Breast epithelium (tissue), 4 donors: Measurements from ENCODE around the gene SDHC. TPM values are rescaled to one million over a fixed set of nuclear protein-coding genes. Genes with fewer than 3 reads are reported as not detected.
A peak's percentile ranks its signal among the peaks of the same experiment; 100 is the strongest.
"Not testable (repeated sequence)": the region's sequence is repeated elsewhere in the genome, so short reads cannot be mapped to it uniquely, and the experiment has no call there.

ENCODE experiments used
- DNase-seq, 2 donors: peaks; one replicate each; pipeline ENCODE4 v3.0.0-alpha.2; 2019; ENCODE audit warnings: low spot score in 2 of 2
- H3K27ac ChIP-seq, 2 donors: fragments of 200-600 bp; sonication (generic) in 1 of 2; one replicate each; pipeline ENCODE4 v1.5.1; 2016 to 2019; ENCODE audit warnings: mild to moderate bottlenecking in 1 of 2
- H3K27me3 ChIP-seq, 2 donors: fragments of 200-600 bp; sonication (generic) in 1 of 2; one replicate each; pipeline versions ENCODE4 v1.5.1 to v1.6.0; 2017 to 2019; ENCODE audit warnings: control low read depth in 1 of 2, mild to moderate bottlenecking in 1 of 2
- H3K36me3 ChIP-seq: fragments of 200-600 bp; one replicate; pipeline ENCODE4 v1.5.1; 2019
- H3K4me1 ChIP-seq, 2 donors: fragments of 200-600 bp; sonication (generic); one replicate each; pipeline ENCODE4 v1.5.1; 2016 to 2019; ENCODE audit warnings: control low read depth in 1 of 2
- H3K4me3 ChIP-seq, 3 donors: fragments of 200-600 bp; sonication (generic); 1 replicate in 2 of 3; 2 replicates in 1 of 3; pipeline ENCODE4 v1.5.1; 2016 to 2019; ENCODE audit warnings: mild to moderate bottlenecking in 3 of 3, moderate library complexity in 2 of 3
- H3K9me3 ChIP-seq, 2 donors: fragments of 200-600 bp; sonication (generic) in 1 of 2; one replicate each; pipeline ENCODE4 v1.5.1; 2016 to 2019; ENCODE audit warnings: control low read depth in 1 of 2
- CTCF ChIP-seq, 3 donors: fragments of 450-650 bp; IDR thresholded peaks; one replicate each; pipeline ENCODE4 v1.5.1; 2016 to 2017; ENCODE audit warnings: antibody characterized with exemption in 3 of 3, mild to moderate bottlenecking in 3 of 3, moderate library complexity in 3 of 3
- POLR2A ChIP-seq: fragments of 450-650 bp; IDR thresholded peaks from one replicate; pipeline ENCODE4 v1.6.1; 2016; ENCODE audit warnings: antibody characterized with exemption, mild to moderate bottlenecking, moderate library complexity
- POLR2AphosphoS5 ChIP-seq, 3 donors: sonication (generic); formaldehyde crosslinking; IDR thresholded peaks; one replicate each; pipeline ENCODE4 v1.6.1; 2017; ENCODE audit warnings: antibody characterized with exemption in 3 of 3
- intact Hi-C: fragments of 100-400 bp; cut with DNase I; formaldehyde crosslinking; loops from one replicate; pipeline ENCODE4 v1.15.1; 2023; ENCODE audit warnings: low total_unique reads
- total RNA-seq, 3 donors: library from RNA; depleted of rRNA; stranded (reverse); fragments of >200 nt; gene quantifications; one replicate each; pipeline ENCODE4 v1.1.0, GENCODE V29; 2016

Gene SDHC
- total RNA-seq, 3 donors from 2014 or later: 18.0 to 42.4 (median 23.9) TPM

GRCh38 chr1:161307892-161308638 lies 6.1 kb upstream of the SDHC start:
- no peak overlapping the region for H3K27ac ChIP-seq
- intact Hi-C loops: loop anchor here (10.0 kb wide), 1 partner anchor 67 kb away; no protein-coding TSS in a partner anchor
- TF ChIP-seq POLR2A (no peak), POLR2AphosphoS5 (IDR thresholded peaks at IDR 0.05) (no peak), CTCF (IDR thresholded peaks at IDR 0.05) (no peak)
- no peaks in the 10 kb centered on the region for H3K27me3 ChIP-seq
- peaks cover 2 to 6% of the 10 kb centered on the region in 2 donors for H3K4me1 ChIP-seq
- no peaks in the 10 kb centered on the region for H3K9me3 ChIP-seq
- DNase-seq: no peak
- no peaks in the 10 kb centered on the region for H3K36me3 ChIP-seq
- H3K4me3 ChIP-seq: no peak overlapping the region

GRCh38 chr1:161309868-161310267 lies 4.3 kb upstream of the SDHC start, which contains the start of gene MPZ:
MPZ (minus strand) TSS chr1:161309968; CDS start chr1:161309905, 63 bp downstream.
- Histone ChIP-seq H3K4me1 (peaks cover 4 to 5% of the 10 kb centered on the region in 2 donors), H3K9me3 (no peaks in the 10 kb centered on the region), H3K27me3 (no peaks in the 10 kb centered on the region), H3K4me3 (no peak within 1 kb of the TSS), H3K27ac (no peak within 1 kb of the TSS), H3K36me3 (no peaks in the 10 kb centered on the region)
- intact Hi-C loops: loop anchor here (10.0 kb wide), 1 partner anchor 65 kb away; no protein-coding TSS in a partner anchor
- no peak for TF ChIP-seq POLR2A
- no peak for TF ChIP-seq CTCF (IDR thresholded peaks at IDR 0.05)
- no peak for TF ChIP-seq POLR2AphosphoS5 (IDR thresholded peaks at IDR 0.05)
- no peak for DNase-seq

GRCh38 chr1:161311595-161312181 lies 2.5 kb upstream of the SDHC start:
- no peaks in the 10 kb centered on the region for H3K27me3 ChIP-seq
- TF ChIP-seq POLR2A (no peak), CTCF (IDR thresholded peaks at IDR 0.05) (no peak), POLR2AphosphoS5 (IDR thresholded peaks at IDR 0.05) (no peak)
- no peaks in the 10 kb centered on the region for H3K9me3 ChIP-seq
- no peaks in the 10 kb centered on the region for H3K36me3 ChIP-seq
- no peak overlapping the region for H3K27ac ChIP-seq
- DNase-seq: no peak
- peaks cover 0 to 5% of the 10 kb centered on the region in 2 donors for H3K4me1 ChIP-seq
- intact Hi-C loops: no loop called here
- H3K4me3 ChIP-seq: no peak overlapping the region

- Histone ChIP-seq H3K27ac (peak overlapping the region; percentile 95 to 96), H3K27me3 (no peaks in the 10 kb centered on the region), H3K36me3 (no peaks in the 10 kb centered on the region), H3K9me3 (no peaks in the 10 kb centered on the region), H3K4me1 (peaks cover 0 to 5% of the 10 kb centered on the region in 2 donors), H3K4me3 (peak overlapping the region; percentile 84 to 89 (median 89))
- intact Hi-C loops: no loop called here
- TF ChIP-seq CTCF (IDR thresholded peaks at IDR 0.05) (no peak), POLR2A (no peak), POLR2AphosphoS5 (IDR thresholded peaks at IDR 0.05) (no peak)
- no peak for DNase-seq
Observed at GRCh38 chr1:161313554-161314200, 504 bp upstream of the SDHC start.

- H3K4me3 ChIP-seq, H3K9me3 ChIP-seq, H3K36me3 ChIP-seq, H3K27me3 ChIP-seq, intact Hi-C loops, DNase-seq, H3K4me1 ChIP-seq, H3K27ac ChIP-seq: not testable (repeated sequence)
Observed at GRCh38 chr1:161315841-161316674, 1.9 kb downstream of the SDHC start.
